Measurements from ENCODE around the gene STK40. TPM values are rescaled to one million over a fixed set of nuclear protein-coding genes. Genes with fewer than 3 reads are reported as not detected.

Gene STK40
- total RNA-seq, 4 donors from 2014 or later = 109 to 263 (median 211) TPM

DNA sequence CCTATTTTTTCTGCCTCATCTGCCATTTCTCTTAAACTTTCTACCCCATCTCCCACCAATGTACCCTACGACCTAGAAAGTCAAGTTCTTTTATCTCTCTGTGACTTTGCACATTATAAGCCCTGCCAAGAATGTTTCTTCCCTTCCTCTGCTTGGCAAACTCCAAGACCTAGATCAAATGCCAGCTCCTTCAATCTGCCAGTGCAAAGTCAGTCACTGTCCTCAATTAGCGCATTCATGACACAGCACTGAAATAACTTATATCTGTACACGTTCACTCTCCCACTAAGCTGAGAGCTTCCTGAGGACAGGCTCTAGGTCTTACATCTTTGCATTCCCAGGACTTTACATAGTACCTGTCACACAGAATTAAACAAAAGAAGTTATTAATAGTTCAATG lies 33.4 kb upstream of the STK40 start:
- no peaks in the 10 kb centered on the region for H3K9me3 ChIP-seq
- no peaks in the 10 kb centered on the region for H3K27me3 ChIP-seq
- in situ Hi-C loops (cut with MboI; ENCODE audit: low sequenced_read_pairs in 4 of 4) (loop anchor here (5.0 to 25.0 kb wide), 6 partner anchors 64 to 324 kb away; partner anchors contain the start of genes EVA1B (in 1 of the 4) and SH3D21 (in 1 of the 4)), intact Hi-C loops (cut with DNase I; ENCODE audit: low total_unique reads) (no loop called here)
- peak overlapping the region; percentile 56 to 85 (median 74) for H3K27ac ChIP-seq
- DNase-seq = peak; percentile 15 to 45
- H3K4me3 ChIP-seq = no peak overlapping the region
- TF ChIP-seq POLR2A (IDR thresholded peaks at IDR 0.05) = no peak
- TF ChIP-seq, protein P1, sequence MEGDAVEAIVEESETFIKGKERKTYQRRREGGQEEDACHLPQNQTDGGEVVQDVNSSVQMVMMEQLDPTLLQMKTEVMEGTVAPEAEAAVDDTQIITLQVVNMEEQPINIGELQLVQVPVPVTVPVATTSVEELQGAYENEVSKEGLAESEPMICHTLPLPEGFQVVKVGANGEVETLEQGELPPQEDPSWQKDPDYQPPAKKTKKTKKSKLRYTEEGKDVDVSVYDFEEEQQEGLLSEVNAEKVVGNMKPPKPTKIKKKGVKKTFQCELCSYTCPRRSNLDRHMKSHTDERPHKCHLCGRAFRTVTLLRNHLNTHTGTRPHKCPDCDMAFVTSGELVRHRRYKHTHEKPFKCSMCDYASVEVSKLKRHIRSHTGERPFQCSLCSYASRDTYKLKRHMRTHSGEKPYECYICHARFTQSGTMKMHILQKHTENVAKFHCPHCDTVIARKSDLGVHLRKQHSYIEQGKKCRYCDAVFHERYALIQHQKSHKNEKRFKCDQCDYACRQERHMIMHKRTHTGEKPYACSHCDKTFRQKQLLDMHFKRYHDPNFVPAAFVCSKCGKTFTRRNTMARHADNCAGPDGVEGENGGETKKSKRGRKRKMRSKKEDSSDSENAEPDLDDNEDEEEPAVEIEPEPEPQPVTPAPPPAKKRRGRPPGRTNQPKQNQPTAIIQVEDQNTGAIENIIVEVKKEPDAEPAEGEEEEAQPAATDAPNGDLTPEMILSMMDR (IDR thresholded peaks at IDR 0.05 in 4 of 5, conservative IDR thresholded peaks at IDR 0.05 in 1 of 5) = no peak
- H3K4me1 ChIP-seq = peaks cover 21 to 24% of the 10 kb centered on the region in 2 donors
- peak; percentile 74 to 77 for ATAC-seq
- H3K36me3 ChIP-seq = peaks cover 0 to 6% of the 10 kb centered on the region in 2 donors

DNA sequence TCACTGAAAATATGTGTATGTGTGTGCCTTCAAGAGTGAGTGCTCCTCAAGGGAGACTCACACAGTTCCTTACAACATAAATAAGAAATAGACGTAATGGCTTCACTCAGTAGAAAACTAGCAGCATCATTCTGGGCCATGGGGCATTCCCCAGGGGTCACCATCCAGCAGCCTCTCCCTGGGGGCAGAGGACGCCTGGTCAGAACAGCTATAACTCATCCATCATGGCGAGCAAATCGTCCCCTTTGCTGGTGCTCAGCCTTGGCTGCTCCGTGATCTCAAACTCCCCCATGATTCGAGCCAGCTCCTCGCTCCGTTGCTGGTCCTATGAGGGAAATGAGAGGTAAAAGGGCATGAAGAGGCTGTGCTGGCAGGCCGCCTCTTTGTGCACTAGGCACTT lies 32.2 kb upstream of the STK40 start:
- Histone ChIP-seq H3K27ac (peak overlapping the region in 1 of 4 donors; percentile 34), H3K4me1 (peaks cover 21 to 24% of the 10 kb centered on the region in 2 donors), H3K9me3 (no peaks in the 10 kb centered on the region), H3K27me3 (no peaks in the 10 kb centered on the region), H3K4me3 (no peak overlapping the region), H3K36me3 (peaks cover 0 to 6% of the 10 kb centered on the region in 2 donors)
- DNase-seq (no peak), ATAC-seq (no peak)
- in situ Hi-C loops (cut with MboI; ENCODE audit: low sequenced_read_pairs in 4 of 4) = loop anchor here (5.0 to 25.0 kb wide), 6 partner anchors 63 to 323 kb away; partner anchors contain the start of genes EVA1B (in 1 of the 4) and SH3D21 (in 1 of the 4)
- intact Hi-C loops (cut with DNase I; ENCODE audit: low total_unique reads) = no loop called here
- no peak for TF ChIP-seq POLR2A (IDR thresholded peaks at IDR 0.05)
- TF ChIP-seq, protein P1 (IDR thresholded peaks at IDR 0.05 in 4 of 5, conservative IDR thresholded peaks at IDR 0.05 in 1 of 5) = no peak

DNA sequence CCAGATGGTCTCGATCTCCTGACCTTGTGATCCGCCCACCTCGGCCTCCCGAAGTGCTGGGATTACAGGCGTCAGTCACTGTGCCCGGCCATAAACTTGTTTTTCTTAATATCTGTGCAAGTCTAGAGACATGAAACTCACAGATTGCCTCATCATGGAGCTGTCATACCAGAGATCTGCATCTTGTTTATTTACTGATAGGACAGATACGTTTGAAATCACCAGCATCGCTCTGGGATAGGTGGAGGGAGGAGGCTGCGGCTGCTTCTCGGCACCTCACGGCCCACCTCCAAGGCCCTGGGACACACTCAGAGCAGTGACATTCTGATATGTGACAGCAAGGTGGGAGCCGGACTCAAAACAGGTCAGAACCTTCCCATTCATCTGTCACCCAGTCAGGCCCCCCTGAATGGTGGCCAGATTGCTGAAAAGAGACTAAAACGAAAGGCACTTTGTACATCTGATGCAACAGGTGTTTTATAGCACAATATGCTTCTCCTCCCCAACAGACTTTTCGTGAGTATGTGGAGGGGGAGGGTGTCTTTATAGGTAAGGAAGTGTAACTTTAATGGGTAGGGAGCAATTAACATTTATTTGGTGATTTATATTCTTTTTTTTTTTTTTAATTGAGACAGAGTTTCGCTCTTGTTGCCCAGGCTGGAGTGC lies 30.1 kb upstream of the STK40 start:
- ATAC-seq = no peak
- H3K36me3 ChIP-seq = no peaks in the 10 kb centered on the region
- TF ChIP-seq, protein P1 (IDR thresholded peaks at IDR 0.05 in 4 of 5, conservative IDR thresholded peaks at IDR 0.05 in 1 of 5) = no peak
- no peak for TF ChIP-seq POLR2A (IDR thresholded peaks at IDR 0.05)
- H3K4me1 ChIP-seq = peaks cover 21 to 22% of the 10 kb centered on the region in 2 donors
- DNase-seq = no peak
- H3K4me3 ChIP-seq = no peak overlapping the region
- no peaks in the 10 kb centered on the region for H3K9me3 ChIP-seq
- H3K27ac ChIP-seq = no peak overlapping the region
- H3K27me3 ChIP-seq = no peaks in the 10 kb centered on the region
- in situ Hi-C loops (cut with MboI; ENCODE audit: low sequenced_read_pairs in 4 of 4) (loop anchor here (5.0 to 25.0 kb wide), 6 partner anchors 61 to 321 kb away; partner anchors contain the start of genes EVA1B (in 1 of the 4) and SH3D21 (in 1 of the 4)), intact Hi-C loops (cut with DNase I; ENCODE audit: low total_unique reads) (no loop called here)

DNA sequence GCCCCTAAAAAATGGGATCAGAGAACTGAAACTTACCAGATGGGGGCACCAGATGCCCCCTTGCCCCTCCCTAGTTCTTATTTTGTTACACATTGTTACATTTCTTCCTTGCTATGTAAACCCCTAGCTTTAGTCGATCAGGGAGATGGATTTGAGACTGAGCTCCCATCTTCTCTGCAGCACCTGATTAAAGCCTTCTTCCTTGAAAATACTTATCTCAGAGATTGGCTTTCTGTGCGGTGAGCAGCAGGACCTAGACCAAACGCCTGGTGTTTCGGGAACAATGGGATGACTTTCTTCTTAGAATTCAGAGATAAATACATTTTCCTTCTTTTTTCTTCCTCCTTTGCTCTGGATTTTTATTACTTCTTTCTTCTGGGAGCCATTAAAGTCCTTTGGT lies 28.7 kb upstream of the STK40 start:
- Histone ChIP-seq H3K9me3 (no peaks in the 10 kb centered on the region), H3K36me3 (no peaks in the 10 kb centered on the region), H3K4me1 (peaks cover 7 to 8% of the 10 kb centered on the region in 2 donors), H3K27ac (no peak overlapping the region), H3K4me3 (no peak overlapping the region), H3K27me3 (no peaks in the 10 kb centered on the region)
- no peak for ATAC-seq
- intact Hi-C loops (cut with DNase I; ENCODE audit: low total_unique reads) = no loop called here
- TF ChIP-seq, protein P1 (IDR thresholded peaks at IDR 0.05 in 4 of 5, conservative IDR thresholded peaks at IDR 0.05 in 1 of 5) = no peak
- TF ChIP-seq POLR2A (IDR thresholded peaks at IDR 0.05) = no peak
- no peak for DNase-seq
- in situ Hi-C loops (cut with MboI; ENCODE audit: low sequenced_read_pairs in 4 of 4) = loop anchor here (10.0 to 25.0 kb wide), 5 partner anchors 60 to 320 kb away; partner anchors contain the start of genes EVA1B (in 1 of the 4) and SH3D21 (in 1 of the 4)
